Progenitor cell of endocrine pancreas (in vitro differentiated cells): ENCODE results near the gene NDUFS2. TPM values are rescaled to one million over a fixed set of nuclear protein-coding genes. Genes with fewer than 3 reads are reported as not detected.

Experiments used
- DNase-seq: peaks from one replicate; pipeline ENCODE4 v3.0.0; 2021; ENCODE audit warnings: low spot score; ENCODE audit not compliant: unreplicated experiment
- H3K27ac Mint-ChIP-seq: 2 replicates; pipeline ENCODE4 v1.8.0; 2021; ENCODE audit warnings: mild to moderate bottlenecking, moderate library complexity, mixed read lengths
- H3K27me3 Mint-ChIP-seq: 2 replicates; pipeline ENCODE4 v1.8.0; 2021; ENCODE audit warnings: mixed read lengths
- H3K36me3 Mint-ChIP-seq: 2 replicates; pipeline ENCODE4 v1.8.0; 2022; ENCODE audit warnings: mixed read lengths; ENCODE audit not compliant: insufficient read depth
- H3K4me1 Mint-ChIP-seq: 2 replicates; pipeline ENCODE4 v1.8.0; 2021; ENCODE audit warnings: low read depth, mixed read lengths
- H3K4me3 Mint-ChIP-seq: 2 replicates; pipeline ENCODE4 v1.8.0; 2021; ENCODE audit warnings: low read depth, mild to moderate bottlenecking, moderate library complexity, mixed read lengths
- H3K9me3 Mint-ChIP-seq: 2 replicates; pipeline ENCODE4 v1.8.0; 2021; ENCODE audit warnings: low read depth, mixed read lengths
- total RNA-seq: library from RNA; stranded (reverse); gene quantifications from 2 replicates; pipeline ENCODE4 v1.2.1, GENCODE V29; 2021
- TF ChIP-seq, protein P1 (sequence below): fragments of 200-600 bp; sonication (generic); IDR thresholded peaks from one replicate; pipeline ENCODE4 v1.5.0; 2021; ENCODE audit warnings: antibody characterized with exemption, mild to moderate bottlenecking; ENCODE audit not compliant: unreplicated experiment

NDUFS2 gene
- total RNA-seq, 1 donor from 2014 or later = 103 TPM

DNA sequence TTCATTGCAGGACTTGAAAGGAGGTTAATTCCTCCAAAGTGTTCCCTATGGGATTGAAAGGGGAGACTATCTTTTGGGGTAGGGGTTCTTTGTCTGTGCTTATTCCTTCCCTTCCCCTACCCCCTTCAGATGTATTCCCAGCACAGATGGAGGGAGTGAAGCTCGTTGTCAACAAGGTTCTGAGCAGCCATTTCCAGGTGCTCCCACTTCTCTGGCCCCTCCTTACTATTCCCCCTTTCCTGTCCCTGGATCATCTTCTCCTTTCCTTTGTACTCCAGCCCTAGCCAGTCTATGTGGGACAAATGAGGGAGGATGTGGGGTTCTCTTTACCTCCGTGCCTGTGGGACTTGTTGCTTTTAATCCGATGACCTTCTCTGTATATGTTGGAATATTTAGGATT is 24.6 kb downstream of the NDUFS2 start:
- TF ChIP-seq, protein P1, sequence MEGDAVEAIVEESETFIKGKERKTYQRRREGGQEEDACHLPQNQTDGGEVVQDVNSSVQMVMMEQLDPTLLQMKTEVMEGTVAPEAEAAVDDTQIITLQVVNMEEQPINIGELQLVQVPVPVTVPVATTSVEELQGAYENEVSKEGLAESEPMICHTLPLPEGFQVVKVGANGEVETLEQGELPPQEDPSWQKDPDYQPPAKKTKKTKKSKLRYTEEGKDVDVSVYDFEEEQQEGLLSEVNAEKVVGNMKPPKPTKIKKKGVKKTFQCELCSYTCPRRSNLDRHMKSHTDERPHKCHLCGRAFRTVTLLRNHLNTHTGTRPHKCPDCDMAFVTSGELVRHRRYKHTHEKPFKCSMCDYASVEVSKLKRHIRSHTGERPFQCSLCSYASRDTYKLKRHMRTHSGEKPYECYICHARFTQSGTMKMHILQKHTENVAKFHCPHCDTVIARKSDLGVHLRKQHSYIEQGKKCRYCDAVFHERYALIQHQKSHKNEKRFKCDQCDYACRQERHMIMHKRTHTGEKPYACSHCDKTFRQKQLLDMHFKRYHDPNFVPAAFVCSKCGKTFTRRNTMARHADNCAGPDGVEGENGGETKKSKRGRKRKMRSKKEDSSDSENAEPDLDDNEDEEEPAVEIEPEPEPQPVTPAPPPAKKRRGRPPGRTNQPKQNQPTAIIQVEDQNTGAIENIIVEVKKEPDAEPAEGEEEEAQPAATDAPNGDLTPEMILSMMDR = no peak
- H3K27ac Mint-ChIP-seq = peak overlapping the region; percentile 82
- H3K27me3 Mint-ChIP-seq = no peaks in the 10 kb centered on the region
- no peaks in the 10 kb centered on the region for H3K9me3 Mint-ChIP-seq
- DNase-seq = no peak
- H3K4me1 Mint-ChIP-seq = peaks cover 44% of the 10 kb centered on the region
- peak overlapping the region; percentile 99 for H3K4me3 Mint-ChIP-seq
- peaks cover 3% of the 10 kb centered on the region for H3K36me3 Mint-ChIP-seq

DNA sequence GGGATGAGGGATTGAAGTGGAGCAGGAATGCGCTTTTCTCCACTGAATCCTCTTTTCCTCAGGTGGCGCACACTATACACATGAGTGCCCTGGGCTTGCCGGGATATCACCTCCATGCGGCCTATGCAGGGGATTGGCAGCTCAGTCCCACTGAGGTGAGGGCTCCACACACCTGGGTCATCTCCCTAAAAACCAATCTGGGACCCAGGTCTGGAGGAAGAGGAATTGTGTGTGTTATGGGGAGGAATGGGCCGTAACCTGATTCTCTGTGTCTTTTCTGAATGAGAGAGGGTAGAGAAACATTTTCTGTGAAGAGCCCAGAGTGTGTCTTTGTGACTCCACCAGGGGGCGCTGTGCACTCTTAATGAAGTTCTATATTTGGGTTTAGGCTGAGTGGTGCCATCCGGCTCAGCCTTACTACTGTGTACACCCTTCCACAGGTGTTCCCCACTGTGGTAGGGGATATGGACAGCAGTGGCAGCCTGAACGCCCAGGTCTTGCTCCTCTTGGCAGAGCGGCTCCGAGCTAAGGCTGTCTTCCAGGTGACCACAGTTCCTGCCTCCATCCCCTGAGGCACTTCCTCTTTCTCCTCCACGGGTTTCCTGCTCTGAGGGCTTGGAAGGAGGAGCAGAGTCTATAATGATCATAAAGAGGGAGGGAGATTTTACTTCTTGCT is 25.2 kb downstream of the NDUFS2 start:
- peaks cover 41% of the 10 kb centered on the region for H3K4me1 Mint-ChIP-seq

DNA sequence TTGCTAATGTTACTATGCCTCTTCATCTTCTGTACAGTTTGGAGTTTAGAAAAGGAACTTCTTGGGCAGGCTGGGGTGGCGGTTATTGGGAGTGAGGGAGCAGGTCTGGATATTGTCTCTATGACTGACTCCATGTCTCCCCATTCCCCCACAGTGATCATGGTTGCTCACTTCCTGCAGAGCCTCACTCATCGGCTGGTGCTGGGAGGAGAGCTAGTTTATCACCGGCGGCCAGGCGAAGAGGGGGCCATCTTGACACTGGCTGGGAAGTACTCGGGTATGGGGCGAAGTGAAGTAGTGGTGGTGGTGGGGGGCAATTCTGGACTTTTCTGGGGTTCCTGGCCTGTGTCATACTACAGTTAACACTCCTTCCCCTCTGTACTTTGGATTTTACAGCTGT is 25.9 kb downstream of the NDUFS2 start:
- Mint-ChIP-seq H3K27ac (no peak overlapping the region), H3K4me3 (no peak overlapping the region), H3K27me3 (no peaks in the 10 kb centered on the region), H3K4me1 (peaks cover 38% of the 10 kb centered on the region), H3K9me3 (no peaks in the 10 kb centered on the region), H3K36me3 (peaks cover 3% of the 10 kb centered on the region)
- TF ChIP-seq, protein P1 = no peak
- no peak for DNase-seq

More for the DNA sequence above, 25.2 kb downstream of the NDUFS2 start:
- TF ChIP-seq, protein P1 = peak; percentile 86
- Mint-ChIP-seq H3K36me3 (peaks cover 3% of the 10 kb centered on the region), H3K27ac (peak overlapping the region; percentile 82), H3K4me3 (peak overlapping the region; percentile 99), H3K27me3 (no peaks in the 10 kb centered on the region), H3K9me3 (no peaks in the 10 kb centered on the region)
- peak; percentile 66 for DNase-seq

DNA sequence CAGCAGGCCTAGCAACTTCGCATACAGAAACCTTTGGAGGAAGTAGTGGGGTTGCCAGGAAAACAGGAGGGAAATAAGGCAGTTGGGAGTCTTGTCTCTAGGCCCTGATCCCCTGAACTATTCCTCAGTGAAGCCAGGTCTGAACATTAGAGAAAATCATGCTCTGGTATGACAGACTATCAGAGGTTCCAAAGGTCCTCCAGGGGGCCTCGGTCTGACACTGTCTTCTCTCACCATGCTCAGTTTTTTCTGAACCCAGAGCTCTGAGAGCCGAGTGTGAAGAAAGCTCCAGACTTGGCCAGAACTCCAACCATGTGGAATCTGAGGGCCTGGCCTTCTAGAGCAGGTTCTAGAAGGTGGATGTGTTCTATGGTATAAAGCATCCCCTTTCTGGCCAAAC is 27.7 kb downstream of the NDUFS2 start:
- no peak for DNase-seq
- Mint-ChIP-seq H3K4me1 (peaks cover 23% of the 10 kb centered on the region), H3K27ac (no peak overlapping the region), H3K36me3 (peaks cover 3% of the 10 kb centered on the region), H3K4me3 (no peak overlapping the region), H3K27me3 (no peaks in the 10 kb centered on the region), H3K9me3 (no peaks in the 10 kb centered on the region)
- TF ChIP-seq, protein P1 = peak; percentile 15

DNA sequence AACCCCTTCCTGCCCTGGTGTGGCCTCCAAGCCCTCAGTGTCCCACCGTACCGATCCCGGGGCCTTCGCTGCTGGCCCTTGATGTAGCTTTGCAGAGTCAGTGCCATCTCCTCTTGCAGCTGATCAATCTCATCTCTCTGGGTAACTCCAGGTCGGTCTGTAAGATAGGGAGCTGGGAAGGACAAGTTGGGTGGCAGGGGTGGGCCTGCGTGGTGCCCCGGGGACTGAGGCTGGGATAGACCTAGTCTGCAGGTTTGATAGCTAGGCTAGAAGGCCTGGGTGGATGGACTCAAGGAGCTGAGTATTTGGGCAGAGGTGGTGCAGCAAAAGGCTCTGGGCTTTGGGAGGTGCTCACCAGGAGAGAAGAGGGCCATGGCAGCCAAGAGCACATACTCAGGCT is 28.6 kb downstream of the NDUFS2 start:
- Mint-ChIP-seq H3K4me1 (peaks cover 17% of the 10 kb centered on the region), H3K4me3 (no peak overlapping the region), H3K27ac (no peak overlapping the region), H3K9me3 (no peaks in the 10 kb centered on the region), H3K27me3 (no peaks in the 10 kb centered on the region), H3K36me3 (peaks cover 3% of the 10 kb centered on the region)
- DNase-seq = no peak
- TF ChIP-seq, protein P1 = no peak
